Activated naive CD8-positive, alpha-beta T cell treated with anti-CD3 and anti-CD28 coated beads, Interleukin-2, amount 10 ng/mL, durations not matched to agents 7 days and 5 days (primary cell): ENCODE data around the gene NUP214. TPM values are rescaled to one million over a fixed set of nuclear protein-coding genes. Genes with fewer than 3 reads are reported as not detected.

Experiments
- ATAC-seq: fragments of 150-1000 bp; cut with Tn5 transposase; one replicate; pipeline ENCODE4 v1.10.0; 2021; ENCODE audit warnings: low read depth, moderate library complexity
- POLR2A ChIA-PET: fragments of 350-600 bp; sonication (Branson Sonifier 250); formaldehyde crosslinking; loops from one replicate; lab custom pipeline; 2021; ENCODE audit warnings: antibody characterized with exemption; lab: Charles Lee
- DNase-seq: peaks from one replicate; pipeline ENCODE4 v3.0.0; 2021
- H3K27ac Mint-ChIP-seq: one replicate; pipeline ENCODE4 v1.8.0; 2022; ENCODE audit warnings: mild to moderate bottlenecking, mixed read lengths
- H3K27me3 Mint-ChIP-seq: one replicate; pipeline ENCODE4 v1.8.0; 2022; ENCODE audit warnings: mild to moderate bottlenecking, moderate library complexity, mixed read lengths
- H3K36me3 Mint-ChIP-seq: one replicate; pipeline ENCODE4 v1.8.0; 2021; ENCODE audit warnings: mild to moderate bottlenecking, mixed read lengths
- H3K4me1 Mint-ChIP-seq: one replicate; pipeline ENCODE4 v1.8.0; 2021; ENCODE audit warnings: mixed read lengths
- H3K4me3 Mint-ChIP-seq: one replicate; pipeline ENCODE4 v1.8.0; 2022; ENCODE audit warnings: mild to moderate bottlenecking, moderate library complexity, mixed read lengths
- H3K9me3 Mint-ChIP-seq: one replicate; pipeline ENCODE4 v1.8.0; 2021; ENCODE audit warnings: mixed read lengths
- total RNA-seq, 2 experiments: library from RNA; stranded (reverse); gene quantifications; one replicate each; pipeline ENCODE4 v1.2.3, GENCODE V29; 2021

The NUP214 gene
- total RNA-seq, 2 experiments from 2014 or later: 69.4 to 73.9 TPM

DNA sequence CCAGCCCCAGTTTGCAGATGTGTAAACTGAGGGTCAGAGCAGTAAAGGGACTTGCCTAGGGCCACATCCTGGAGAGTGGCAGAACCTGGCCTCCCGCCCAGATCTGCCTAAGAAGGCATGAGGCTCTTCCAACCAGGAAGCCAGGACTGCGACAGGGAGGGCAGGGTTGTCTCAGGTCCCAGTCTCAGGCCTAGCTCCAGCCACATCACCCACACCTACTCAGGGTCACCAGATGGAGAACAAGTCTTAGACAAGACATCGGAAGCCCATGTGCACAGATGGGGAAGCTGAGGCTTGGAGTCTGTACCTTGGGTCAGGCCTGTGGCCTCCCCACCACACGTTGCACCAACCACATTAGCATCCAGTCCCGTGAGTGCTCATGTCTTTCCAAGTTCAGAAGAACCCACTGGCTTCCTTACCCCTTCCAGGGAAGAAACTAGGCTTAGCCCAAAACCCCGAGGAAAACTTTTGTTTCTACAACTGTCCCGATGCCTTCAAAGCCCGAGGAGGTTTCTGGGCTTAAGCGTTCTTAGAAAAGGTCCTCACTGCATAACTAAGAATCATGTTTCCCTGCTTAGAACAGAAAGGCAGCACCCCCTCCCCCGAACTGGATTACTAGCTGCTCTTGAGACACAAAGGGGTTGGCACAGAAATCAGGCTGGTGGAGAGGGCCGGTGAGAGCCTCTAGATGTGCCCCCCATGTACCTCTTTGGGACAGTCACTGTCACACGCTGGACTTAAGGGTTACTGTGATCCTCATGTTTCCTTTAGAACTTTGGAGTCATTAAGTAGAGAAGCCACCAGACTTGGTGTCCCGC, 148.7 kb downstream of the NUP214 start:
- DNase-seq: peak; percentile 54
- H3K27me3 Mint-ChIP-seq: no peaks in the 10 kb centered on the region
- peak overlapping the region; percentile 99 for H3K27ac Mint-ChIP-seq
- ATAC-seq: no peak
- peaks cover 52% of the 10 kb centered on the region for H3K36me3 Mint-ChIP-seq
- H3K4me3 Mint-ChIP-seq: peak overlapping the region; percentile 100
- H3K4me1 Mint-ChIP-seq: peaks cover 41% of the 10 kb centered on the region
- H3K9me3 Mint-ChIP-seq: no peaks in the 10 kb centered on the region
- POLR2A ChIA-PET: interaction anchor here (0.8 to 14.7 kb wide), 7 partner anchors 7 to 148 kb away, joined by 3 to 594 read pairs (median 13); no protein-coding TSS in a partner anchor

DNA sequence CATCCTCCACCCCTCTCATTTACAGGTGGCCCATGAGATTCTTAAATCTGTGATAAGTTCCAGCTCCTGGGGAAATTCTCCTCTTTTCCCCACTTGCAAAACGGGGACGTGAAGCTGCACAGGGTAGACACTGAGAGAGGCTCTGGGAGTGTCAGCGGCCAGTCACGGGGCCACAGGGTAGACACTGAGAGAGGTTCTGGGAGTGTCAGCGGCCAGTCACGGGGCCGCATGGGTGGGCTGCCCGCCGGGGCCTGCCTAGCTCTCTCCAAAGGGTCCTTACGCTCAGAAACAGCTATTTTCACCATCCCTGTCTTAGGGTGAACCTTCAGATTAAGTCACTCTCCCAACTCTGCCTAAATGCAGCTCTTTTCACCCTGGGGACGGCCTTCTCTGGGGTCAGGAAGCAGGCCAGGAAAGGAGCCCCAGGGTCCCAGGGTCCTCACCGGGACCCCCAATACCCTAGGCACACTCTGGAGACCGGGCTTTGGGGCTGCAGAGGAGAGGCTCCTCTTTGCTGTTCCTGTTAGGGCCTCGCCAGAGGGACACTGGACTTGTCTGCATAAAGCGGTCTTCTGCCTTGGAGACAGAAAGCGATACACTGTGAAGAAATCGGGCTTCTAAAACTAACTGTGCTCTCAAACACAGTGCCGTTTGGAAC, 149.4 kb downstream of the NUP214 start:
- DNase-seq (peak; percentile 61), ATAC-seq (no peak)
- POLR2A ChIA-PET: interaction anchor here (0.8 to 14.7 kb wide), 7 partner anchors 8 to 149 kb away, joined by 3 to 594 read pairs (median 13); no protein-coding TSS in a partner anchor
- H3K4me3 Mint-ChIP-seq: peak overlapping the region; percentile 100
- peak overlapping the region; percentile 99 for H3K27ac Mint-ChIP-seq
- peaks cover 50% of the 10 kb centered on the region for H3K36me3 Mint-ChIP-seq
- H3K4me1 Mint-ChIP-seq: peaks cover 39% of the 10 kb centered on the region
- no peaks in the 10 kb centered on the region for H3K9me3 Mint-ChIP-seq
- H3K27me3 Mint-ChIP-seq: no peaks in the 10 kb centered on the region

DNA sequence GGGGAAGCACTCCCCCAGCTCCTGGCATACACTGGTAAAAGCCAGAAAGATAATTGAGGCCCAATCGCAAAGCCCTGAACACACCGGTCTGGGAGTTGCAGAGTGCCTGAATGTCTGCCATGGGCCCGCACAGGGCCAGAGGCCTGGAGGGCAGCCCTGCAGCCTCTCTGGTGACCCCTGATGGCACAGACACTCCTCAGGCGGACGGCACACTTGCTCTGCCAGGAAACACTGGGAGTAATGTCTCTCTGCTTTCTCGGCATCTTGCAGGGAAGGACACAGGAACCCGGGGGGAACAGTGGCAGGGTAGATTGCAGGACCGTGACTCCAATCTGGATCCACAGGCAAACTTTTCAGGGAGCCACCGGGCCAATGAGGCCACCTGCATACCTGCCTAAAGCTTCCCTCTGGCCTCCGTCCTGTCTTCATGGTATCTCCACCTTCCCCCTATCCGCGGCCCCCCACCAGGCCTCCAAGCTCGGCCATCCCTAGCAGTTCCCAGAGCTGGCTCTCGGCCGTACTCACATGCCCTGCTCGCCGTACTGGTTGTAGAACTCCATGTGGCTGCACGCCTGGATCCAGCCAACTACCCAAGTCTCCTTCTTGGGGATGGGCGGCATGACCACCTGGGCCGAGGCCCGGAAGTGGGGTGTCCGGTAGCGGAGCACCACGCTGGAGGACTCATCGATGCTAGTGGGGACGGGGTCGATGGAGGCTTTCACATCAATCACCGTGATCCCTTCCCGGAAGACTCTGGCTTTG, 150.1 kb downstream of the NUP214 start:
- ATAC-seq: no peak

DNA sequence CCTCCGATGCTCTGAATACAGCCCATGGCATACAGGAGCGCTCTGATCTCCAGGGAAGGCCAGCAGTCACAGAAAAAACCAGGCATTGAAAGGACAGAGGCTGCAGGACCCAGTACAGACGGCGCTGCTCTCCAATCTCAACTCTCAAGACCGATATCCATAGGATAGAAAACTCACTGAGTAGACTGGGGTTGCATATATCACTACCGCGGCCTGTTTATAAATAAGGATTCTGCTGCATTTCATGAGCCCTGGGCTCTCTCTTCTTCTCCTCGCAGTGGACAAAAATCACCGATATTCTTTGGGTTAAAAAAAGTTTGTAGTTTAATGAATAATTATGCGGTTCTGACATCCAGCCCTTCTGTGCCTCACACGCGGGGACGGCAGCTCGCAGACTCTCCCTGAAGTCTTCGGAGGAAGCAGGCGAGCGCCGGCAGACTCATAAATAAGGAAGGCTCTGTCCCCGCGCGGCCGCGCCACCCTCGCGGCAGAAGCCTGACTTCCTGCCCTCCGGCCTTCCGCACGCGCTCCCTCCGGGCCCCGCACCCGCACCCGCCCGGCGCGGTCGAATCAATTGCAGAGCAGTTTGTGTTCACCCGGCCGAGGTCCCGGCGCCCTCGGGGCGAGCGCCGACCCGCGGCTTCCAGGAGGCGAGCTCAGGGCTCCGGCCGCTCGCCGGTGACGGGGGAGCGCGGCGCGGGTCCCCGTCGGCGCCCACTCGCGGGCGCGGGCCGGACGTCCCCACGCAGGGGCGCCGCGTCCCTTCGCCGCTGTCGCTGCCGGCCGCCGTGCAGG, 150.9 kb downstream of the NUP214 start, which contains the start of gene FAM78A:
TSS of gene FAM78A (minus strand) at position 417 of the 795 bp plus-strand sequence. CDS start at position 86, 331 bp downstream.
- POLR2A ChIA-PET: interaction anchor here (0.9 to 14.7 kb wide), 4 partner anchors 9 to 39 kb away, joined by 6 to 594 read pairs (median 66); no protein-coding TSS in a partner anchor
- DNase-seq (peak; percentile 73), ATAC-seq (no peak)
- peaks cover 45% of the 10 kb centered on the region for H3K36me3 Mint-ChIP-seq
- H3K9me3 Mint-ChIP-seq: no peaks in the 10 kb centered on the region
- peaks cover 28% of the 10 kb centered on the region for H3K4me1 Mint-ChIP-seq
- peaks cover 9% of the 10 kb centered on the region for H3K27me3 Mint-ChIP-seq
- H3K4me3 Mint-ChIP-seq: peak within 1 kb of the TSS; percentile 100
- H3K27ac Mint-ChIP-seq: peak within 1 kb of the TSS; percentile 99

More for the DNA sequence above, 150.1 kb downstream of the NUP214 start:
- POLR2A ChIA-PET: interaction anchor here (0.8 to 14.7 kb wide), 4 partner anchors 8 to 150 kb away, joined by 3 to 594 read pairs (median 66); no protein-coding TSS in a partner anchor
- H3K27ac Mint-ChIP-seq: peak overlapping the region; percentile 99
- peaks cover 2% of the 10 kb centered on the region for H3K27me3 Mint-ChIP-seq
- H3K4me1 Mint-ChIP-seq: peaks cover 35% of the 10 kb centered on the region
- H3K36me3 Mint-ChIP-seq: peaks cover 47% of the 10 kb centered on the region
- peak; percentile 66 for DNase-seq
- H3K4me3 Mint-ChIP-seq: peak overlapping the region; percentile 100
- no peaks in the 10 kb centered on the region for H3K9me3 Mint-ChIP-seq

DNA sequence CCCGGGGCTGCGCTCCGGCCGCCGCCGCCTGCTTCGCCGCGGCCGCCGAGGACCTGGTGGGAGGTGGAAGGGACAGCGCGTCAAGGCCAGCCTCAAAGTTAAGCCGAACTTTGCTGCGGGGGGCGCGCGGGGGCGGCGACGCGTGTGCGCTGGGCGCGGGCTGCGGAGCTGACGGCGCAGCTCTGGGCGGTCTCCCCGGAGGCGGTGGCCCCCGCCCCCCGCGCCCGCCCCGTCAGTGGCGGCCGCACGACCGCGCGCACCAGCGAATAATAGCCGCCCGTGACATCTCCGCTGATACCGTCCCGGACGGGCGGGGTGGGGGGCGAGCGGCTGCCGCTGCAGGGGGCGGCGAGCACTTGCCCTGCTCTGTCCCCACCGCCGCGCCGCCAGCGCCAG, 151.5 kb downstream of the NUP214 start:
- H3K36me3 Mint-ChIP-seq: peaks cover 40% of the 10 kb centered on the region

DNA sequence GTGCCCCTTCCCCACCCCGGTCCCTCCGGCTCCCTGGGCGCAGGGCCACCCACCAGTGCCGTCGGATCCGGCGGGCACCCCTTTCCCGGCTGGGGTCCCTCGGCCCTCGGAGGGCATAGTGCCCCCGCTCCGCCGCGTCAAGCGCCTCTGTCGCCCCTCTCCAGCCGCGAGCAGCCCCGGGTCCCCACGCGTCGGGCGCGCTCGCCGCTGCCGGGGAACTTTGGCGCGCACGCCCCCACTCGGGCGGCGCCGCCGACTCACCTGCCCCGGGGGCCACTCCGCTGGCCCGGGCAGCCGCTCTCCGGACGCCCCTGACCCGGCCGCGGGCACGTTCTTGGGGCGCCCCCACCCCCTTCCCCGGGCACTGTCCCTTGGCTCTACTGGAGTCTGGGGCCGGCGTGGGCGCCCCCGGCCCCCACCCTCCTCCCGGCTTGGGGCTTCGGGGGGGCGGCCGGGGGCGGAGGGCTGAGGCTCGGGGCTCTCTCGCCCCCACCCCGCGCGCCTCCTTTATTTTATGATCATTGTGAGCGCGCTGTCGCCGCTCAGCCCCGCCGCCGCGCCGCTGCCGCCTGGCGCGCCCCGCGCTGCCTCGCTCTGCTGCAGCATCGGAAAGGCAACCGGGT, 152.0 kb downstream of the NUP214 start:
- Mint-ChIP-seq H3K27me3 (peaks cover 18% of the 10 kb centered on the region), H3K4me3 (peak overlapping the region; percentile 19), H3K36me3 (peaks cover 36% of the 10 kb centered on the region), H3K27ac (no peak overlapping the region), H3K9me3 (no peaks in the 10 kb centered on the region), H3K4me1 (peaks cover 24% of the 10 kb centered on the region)
- peak; percentile 70 for DNase-seq
- ATAC-seq: peak; percentile 9
- POLR2A ChIA-PET: interaction anchor here (0.6 to 14.7 kb wide), 8 partner anchors 9 to 40 kb away, joined by 5 to 594 read pairs (median 33); no protein-coding TSS in a partner anchor

More for the DNA sequence above, 151.5 kb downstream of the NUP214 start:
- Mint-ChIP-seq H3K4me1 (peaks cover 24% of the 10 kb centered on the region), H3K27me3 (peaks cover 13% of the 10 kb centered on the region), H3K9me3 (no peaks in the 10 kb centered on the region), H3K27ac (peak overlapping the region; percentile 67), H3K4me3 (peak overlapping the region; percentile 30)
- peak; percentile 69 for DNase-seq
- POLR2A ChIA-PET: interaction anchor here (0.6 to 14.7 kb wide), 5 partner anchors 10 to 40 kb away, joined by 5 to 594 read pairs (median 23); no protein-coding TSS in a partner anchor
- ATAC-seq: peak; percentile 24

DNA sequence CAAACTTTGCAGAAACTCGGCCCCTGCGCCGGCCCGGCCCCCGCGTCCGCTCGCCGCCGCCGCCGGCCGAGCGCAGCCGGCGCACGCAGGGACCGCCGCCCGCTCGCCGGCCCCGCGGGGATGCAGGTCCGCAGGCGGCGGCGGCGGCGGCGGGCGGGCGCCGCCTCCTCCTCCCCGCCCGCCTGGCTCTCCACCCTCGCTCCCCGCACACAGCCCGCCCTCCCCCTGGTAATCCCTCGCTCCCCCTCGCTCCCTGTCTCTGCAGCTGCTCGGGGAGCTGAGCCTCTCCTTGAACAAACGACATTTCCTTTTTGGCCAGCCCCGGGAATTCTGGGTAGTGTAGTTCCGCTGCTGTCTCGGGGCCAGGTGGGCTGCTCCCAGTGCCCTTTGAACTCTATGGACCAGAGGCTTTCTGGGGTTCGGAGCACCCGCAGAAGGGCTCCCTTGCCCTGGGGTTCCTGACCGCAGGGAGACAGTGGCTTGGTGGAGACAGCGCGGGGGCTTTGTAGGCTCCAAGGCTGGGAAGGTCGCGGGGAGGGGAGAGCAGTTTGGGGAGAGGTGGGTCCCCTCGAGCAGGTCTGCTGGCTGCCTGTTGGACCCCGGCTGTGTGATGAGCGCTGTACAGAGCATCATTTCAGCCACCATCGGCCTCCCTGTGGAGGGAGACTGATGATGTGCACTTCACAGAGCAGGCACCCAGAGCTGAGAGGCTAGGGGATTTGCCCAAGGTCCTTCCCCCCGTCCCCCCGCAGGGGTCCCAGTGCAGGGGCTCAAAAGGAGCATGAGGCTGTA, 152.7 kb downstream of the NUP214 start:
- POLR2A ChIA-PET: interaction anchor here (0.5 to 3.1 kb wide), 13 partner anchors 9 to 173 kb away, joined by 3 to 43 read pairs (median 8); partner anchors contain the start of genes NUP214 and PLPP7

DNA sequence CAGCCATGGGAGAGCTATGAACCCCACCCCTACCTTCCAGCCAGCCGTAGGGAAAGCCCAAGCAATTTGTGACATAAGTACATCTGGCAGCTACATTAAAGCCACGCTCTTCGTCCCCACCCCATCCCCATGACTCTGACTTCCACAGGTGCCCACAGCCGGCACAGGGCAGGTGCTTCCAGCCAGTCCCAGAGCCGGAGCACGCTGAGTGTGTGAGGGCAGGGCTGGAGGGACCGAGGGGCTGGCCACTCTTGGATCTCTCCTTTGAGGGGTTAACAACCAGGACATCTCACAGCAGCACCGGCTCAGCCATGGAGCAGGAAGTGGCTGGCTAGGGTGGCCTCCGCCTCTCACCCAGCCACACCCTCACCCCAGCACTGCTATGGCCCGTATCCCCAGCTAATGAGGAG, 153.3 kb downstream of the NUP214 start:
- peaks cover 26% of the 10 kb centered on the region for H3K36me3 Mint-ChIP-seq
- peak overlapping the region; percentile 83 for H3K4me3 Mint-ChIP-seq
- ATAC-seq (peak; percentile 35), DNase-seq (no peak)
- POLR2A ChIA-PET: interaction anchor here (0.7 to 3.1 kb wide), 11 partner anchors 9 to 153 kb away, joined by 4 to 43 read pairs (median 8); partner anchors contain the start of genes NUP214 and PLPP7
- H3K9me3 Mint-ChIP-seq: no peaks in the 10 kb centered on the region
- H3K4me1 Mint-ChIP-seq: peaks cover 23% of the 10 kb centered on the region
- H3K27ac Mint-ChIP-seq: peak overlapping the region; percentile 93
- peaks cover 24% of the 10 kb centered on the region for H3K27me3 Mint-ChIP-seq

More for the DNA sequence above, 152.7 kb downstream of the NUP214 start:
- Mint-ChIP-seq H3K4me1 (peaks cover 23% of the 10 kb centered on the region), H3K4me3 (peak overlapping the region; percentile 83), H3K27me3 (peaks cover 18% of the 10 kb centered on the region), H3K9me3 (no peaks in the 10 kb centered on the region), H3K36me3 (peaks cover 32% of the 10 kb centered on the region), H3K27ac (peak overlapping the region; percentile 93)
- peak; percentile 71 for DNase-seq
- ATAC-seq: peak; percentile 44

DNA sequence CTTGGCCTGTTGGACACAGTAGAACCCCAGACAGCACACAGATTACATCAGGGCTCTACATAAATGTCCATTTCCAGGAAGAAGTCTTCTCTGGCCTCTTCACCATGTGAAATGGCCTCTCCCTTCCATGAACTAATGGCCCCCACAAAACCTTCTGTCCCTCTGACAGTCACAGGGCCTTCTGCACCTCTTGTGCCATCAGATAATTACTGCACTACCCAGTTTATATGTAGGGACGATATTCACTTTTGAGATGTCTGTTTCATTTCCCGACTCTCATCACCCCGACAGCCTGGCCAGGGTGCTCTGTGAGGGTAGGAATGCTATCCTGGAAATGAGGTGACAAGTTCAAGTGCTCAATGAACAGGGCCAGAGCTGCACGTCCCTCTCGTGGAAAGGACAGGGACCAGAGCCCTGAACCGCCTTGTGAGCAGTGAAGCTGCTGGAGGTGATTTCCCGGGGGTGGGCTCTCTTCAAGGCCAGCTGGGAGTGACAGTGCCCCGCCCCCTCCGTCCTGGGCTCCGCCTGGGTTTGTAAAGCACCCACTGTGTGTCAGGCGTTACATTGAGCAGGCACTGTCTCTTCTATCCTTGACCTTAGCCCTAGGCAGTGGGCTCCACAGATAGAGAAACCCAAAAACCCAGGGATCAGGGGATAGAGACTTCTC, 153.9 kb downstream of the NUP214 start:
- peak overlapping the region; percentile 83 for H3K4me3 Mint-ChIP-seq
- DNase-seq (peak; percentile 33), ATAC-seq (no peak)
- no peaks in the 10 kb centered on the region for H3K9me3 Mint-ChIP-seq
- H3K27me3 Mint-ChIP-seq: peaks cover 30% of the 10 kb centered on the region
- H3K27ac Mint-ChIP-seq: peak overlapping the region; percentile 93
- peaks cover 20% of the 10 kb centered on the region for H3K36me3 Mint-ChIP-seq
- POLR2A ChIA-PET: interaction anchor here (0.7 to 3.1 kb wide), 11 partner anchors 8 to 154 kb away, joined by 3 to 43 read pairs (median 8); partner anchors contain the start of genes NUP214 and PLPP7
- H3K4me1 Mint-ChIP-seq: peaks cover 20% of the 10 kb centered on the region

DNA sequence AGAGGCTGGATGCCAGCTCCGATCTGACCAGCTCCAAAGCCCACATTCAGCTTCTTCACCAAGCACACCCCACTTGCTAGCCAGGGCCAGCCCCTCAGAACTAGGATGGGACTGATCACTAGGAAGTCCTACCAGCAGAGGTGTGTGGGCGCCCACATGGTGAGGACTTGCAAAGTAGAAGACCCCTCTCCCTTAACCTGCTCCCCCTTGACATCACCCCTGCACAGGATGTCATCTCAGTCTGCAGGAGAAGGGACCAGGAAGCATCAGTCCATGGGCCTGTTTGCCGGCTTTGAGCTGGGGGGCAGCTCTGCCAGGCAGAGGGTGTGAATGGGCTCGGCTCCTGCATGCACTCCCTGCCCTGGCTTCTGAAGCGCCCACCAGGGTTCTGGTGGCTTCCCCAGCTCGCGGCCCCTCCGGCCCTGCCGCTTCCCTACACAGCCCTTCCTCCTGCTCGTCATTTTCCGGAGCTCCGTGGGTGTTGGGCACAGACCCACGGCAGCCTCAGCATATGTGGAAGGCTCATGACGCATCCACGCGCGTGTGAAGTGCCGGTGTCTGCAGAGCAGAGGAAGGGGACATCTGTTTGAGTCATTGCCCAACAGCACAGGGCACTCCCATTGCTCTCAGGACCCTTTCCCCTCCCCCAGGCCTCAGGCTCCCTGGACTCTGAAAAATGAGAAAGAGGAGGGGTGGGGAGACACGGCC, 154.6 kb downstream of the NUP214 start:
- Mint-ChIP-seq H3K9me3 (no peaks in the 10 kb centered on the region), H3K4me1 (peaks cover 20% of the 10 kb centered on the region), H3K27ac (no peak overlapping the region), H3K4me3 (no peak overlapping the region), H3K36me3 (peaks cover 13% of the 10 kb centered on the region), H3K27me3 (peaks cover 32% of the 10 kb centered on the region)
- no peak for ATAC-seq
- POLR2A ChIA-PET: interaction anchor here (1.0 to 3.1 kb wide), 4 partner anchors 12 to 43 kb away, joined by 3 to 43 read pairs (median 28); no protein-coding TSS in a partner anchor
- peak; percentile 35 for DNase-seq
